ENCODE measurements around the gene ALX1.
"Not testable (repeated sequence)": the region's sequence is repeated elsewhere in the genome, so short reads cannot be mapped to it uniquely, and the experiment has no call there.

ALX1 gene

GRCh38 chr12:85301051-85301450, 21.0 kb downstream of the ALX1 start:
- DNase-seq = no peak

GRCh38 chr12:85308374-85308773, 28.4 kb downstream of the ALX1 start:
- no peak for DNase-seq

- DNase-seq = no peak
Measured at GRCh38 chr12:85309125-85309566, 29.1 kb downstream of the ALX1 start.

- DNase-seq = no peak
Measured at GRCh38 chr12:85310025-85310424, 30.0 kb downstream of the ALX1 start.

- DNase-seq = no peak
Measured at GRCh38 chr12:85310456-85311076, 30.5 kb downstream of the ALX1 start.

GRCh38 chr12:85317866-85318636, 38.0 kb downstream of the ALX1 start:
- not testable (repeated sequence) for DNase-seq

GRCh38 chr12:85322715-85323114, 42.7 kb downstream of the ALX1 start:
- peak; percentile 30 for DNase-seq

GRCh38 chr12:85325442-85325841, 45.4 kb downstream of the ALX1 start:
- peak; percentile 59 for DNase-seq

GRCh38 chr12:85329913-85330312, 49.9 kb downstream of the ALX1 start:
- no peak for DNase-seq

- no peak for DNase-seq
Measured at GRCh38 chr12:85348779-85349178, 68.8 kb downstream of the ALX1 start.

- peak; percentile 58 for DNase-seq
Measured at GRCh38 chr12:85350356-85350755, 70.3 kb downstream of the ALX1 start.
